GM12878 (cell line): Measurements from ENCODE around the gene PHACTR3. TPM values are rescaled to one million over a fixed set of nuclear protein-coding genes. Genes with fewer than 3 reads are reported as not detected.

Experiments
- ATAC-seq: fragments of 200-7000 bp; cut with Tn5 transposase; 3 replicates; pipeline ENCODE4 v1.9.1; 2020; ENCODE audit warnings: mild to moderate bottlenecking, moderate library complexity
- BruUV-seq: library from RNA; stranded (reverse); fragments of 400-500 nt; replicated peaks from 2 replicates; lab custom pipeline; 2021; lab: Mats Ljungman, UMichigan
- CTCF ChIA-PET: fragments of 300-600 bp; sonication (Branson Sonifier 250); formaldehyde crosslinking; extraction: SDS; loops from one replicate; lab custom pipeline; 2021; ENCODE audit warnings: inconsistent platforms; lab: Yijun Ruan, JAX
- POLR2A ChIA-PET: fragments of 350-600 bp; formaldehyde crosslinking; extraction: SDS; loops from one replicate; lab custom pipeline; 2021; ENCODE audit warnings: inconsistent platforms; lab: Charles Lee
- RAD21 ChIA-PET: fragments of 300-600 bp; sonication (Branson Sonifier 250); formaldehyde crosslinking; loops from one replicate; lab custom pipeline; 2023; ENCODE audit warnings: antibody characterized with exemption; ENCODE audit not compliant: unreplicated experiment; lab: Charles Lee
- SMC1A ChIA-PET: fragments of 300-600 bp; sonication (Branson Sonifier 250); formaldehyde crosslinking; loops from one replicate; lab custom pipeline; 2023; ENCODE audit not compliant: unreplicated experiment, uncharacterized antibody; lab: Charles Lee
- DNase-seq: peaks from one replicate; pipeline ENCODE4 v3.0.0-alpha.2; 2011; ENCODE audit warnings: low read depth, low spot score
- FAIRE-seq: peaks from 3 replicates; lab custom pipeline; 2011; peaks lifted over from hg19 to GRCh38; lab: Jason Lieb, UNC
- H2AFZ ChIP-seq: 2 replicates; pipeline ENCODE4 v1.6.0; 2011; ENCODE audit warnings: low read depth, low read length, control low read depth; ENCODE audit not compliant: control insufficient read depth
- H3K27ac ChIP-seq: 2 replicates; pipeline ENCODE4 v1.5.1; 2011; ENCODE audit warnings: control low read depth; ENCODE audit not compliant: control insufficient read depth, insufficient read depth
- H3K27me3 ChIP-seq, 2 experiments: replicated peaks in 1 of 2; 2 replicates each; pipeline versions ENCODE4 v1.6.0 to v1.6.1; 2011; ENCODE audit warnings: low read length in 1 of 2; ENCODE audit not compliant: control insufficient read depth in 2 of 2, insufficient read depth in 2 of 2
- H3K36me3 ChIP-seq, 2 experiments: 2 replicates each; pipeline ENCODE4 v1.5.1; 2011; ENCODE audit warnings: low read length in 1 of 2; ENCODE audit not compliant: control insufficient read depth in 2 of 2, insufficient read depth in 2 of 2
- H3K4me1 ChIP-seq: 2 replicates; pipeline ENCODE4 v1.6.1; 2011; ENCODE audit warnings: mild to moderate bottlenecking, low read length, moderate library complexity, mixed read lengths; ENCODE audit not compliant: control insufficient read depth, insufficient read depth
- H3K4me2 ChIP-seq: 2 replicates; pipeline ENCODE4 v1.6.0; 2011; ENCODE audit warnings: control low read depth; ENCODE audit not compliant: control insufficient read depth, insufficient read depth
- H3K4me3 ChIP-seq: fragments of 200-600 bp; sonication (generic); 2 replicates; pipeline ENCODE4 v1.5.1; 2016
- H3K79me2 ChIP-seq: 2 replicates; pipeline ENCODE4 v1.6.0; 2011; ENCODE audit warnings: low read length; ENCODE audit not compliant: control insufficient read depth, insufficient read depth
- H3K9ac ChIP-seq: 2 replicates; pipeline ENCODE4 v1.8.0; 2011; ENCODE audit warnings: low read length, control low read depth, mixed read lengths; ENCODE audit not compliant: control insufficient read depth, insufficient read depth
- H3K9me3 ChIP-seq: replicated peaks from 3 replicates; pipeline ENCODE4 v1.5.1; 2011; ENCODE audit warnings: mild to moderate bottlenecking, low read length; ENCODE audit not compliant: control insufficient read depth, insufficient read depth
- H4K20me1 ChIP-seq: 2 replicates; pipeline ENCODE4 v1.6.0; 2011; ENCODE audit not compliant: control insufficient read depth, insufficient read depth
- ATF7 ChIP-seq: fragments of 450-650 bp; IDR thresholded peaks from 2 replicates; pipeline ENCODE4 v1.6.1; 2016; ENCODE audit warnings: low read depth, mild to moderate bottlenecking
- BMI1 ChIP-seq: fragments of 450-650 bp; IDR thresholded peaks from 2 replicates; pipeline ENCODE4 v1.6.1; 2016; ENCODE audit warnings: mild to moderate bottlenecking, moderate library complexity, borderline replicate concordance
- FOS ChIP-seq: IDR thresholded peaks from 3 replicates; pipeline ENCODE4 v1.6.1; 2011; ENCODE audit warnings: borderline replicate concordance; ENCODE audit not compliant: insufficient read length; ENCODE audit errors: extremely low read depth
- JUND ChIP-seq: IDR thresholded peaks from 2 replicates; pipeline ENCODE4 v1.6.1; 2012; ENCODE audit warnings: low read depth, mild to moderate bottlenecking, low read length, improper control_type of control experiment, moderate library complexity
- KLF5 ChIP-seq: fragments of 450-650 bp; IDR thresholded peaks from 2 replicates; pipeline ENCODE4 v1.6.1; 2014; ENCODE audit warnings: mild to moderate bottlenecking; ENCODE audit not compliant: partially characterized antibody
- NR2C2 ChIP-seq: IDR thresholded peaks from 2 replicates; pipeline ENCODE4 v1.6.1; 2011; ENCODE audit warnings: borderline replicate concordance, low read depth; ENCODE audit not compliant: control insufficient read depth, insufficient read length
- NR2F1 ChIP-seq: fragments of 450-650 bp; conservative IDR thresholded peaks from 2 replicates; pipeline ENCODE4 v1.6.1; 2017; ENCODE audit warnings: mild to moderate bottlenecking
- POLR2AphosphoS5 ChIP-seq: IDR thresholded peaks from 2 replicates; pipeline ENCODE4 v1.6.1; 2011; ENCODE audit warnings: mild to moderate bottlenecking, low read length, inconsistent platforms
- SMARCA5 ChIP-seq: fragments of 450-650 bp; IDR thresholded peaks from 2 replicates; pipeline ENCODE4 v1.6.1; 2017; ENCODE audit warnings: mild to moderate bottlenecking
- SUPT20H ChIP-seq: IDR thresholded peaks from 2 replicates; pipeline ENCODE4 v1.6.1; 2011; ENCODE audit warnings: low read depth, mild to moderate bottlenecking, low read length, moderate library complexity, borderline replicate concordance; ENCODE audit not compliant: control insufficient read depth
- ZNF592 ChIP-seq: fragments of 450-650 bp; IDR thresholded peaks from 2 replicates; pipeline ENCODE4 v1.6.1; 2017; ENCODE audit warnings: mild to moderate bottlenecking, moderate library complexity
- WGBS: methylation state at CpG from one replicate; pipeline ENCODE4 v1.1.6; 2016; ENCODE audit warnings: low lambda C conversion rate; ENCODE audit not compliant: insufficient replicate concordance, insufficient coverage; ENCODE audit errors: missing lambda C conversion rate; 5-methylcytosine and 5-hydroxymethylcytosine counted together
- in situ Hi-C: fragments of 300-500 bp; cut with MboI; formaldehyde crosslinking; loops from 9 replicates; pipeline ENCODE4 v1.14.3; 2018; ENCODE audit warnings: mixed read lengths
- intact Hi-C: fragments of 100-400 bp; cut with micrococcal nuclease; formaldehyde crosslinking; loops from one replicate; pipeline ENCODE4 v1.14.2; 2022; ENCODE audit not compliant: unreplicated experiment
- polyA plus RNA-seq, 11 experiments: library from polyadenylated mRNA; depleted of rRNA in 4 of 11; unstranded in 6 of 11; stranded (reverse) in 5 of 11; fragments of >200 nt; fragmentation: Nextera tagmentation in 4 of 11; fragmentation: Illumina TruSeq in 1 of 11; extraction: Ambion mirVana in 4 of 11; extraction: Trizol in 1 of 11; gene quantifications; 1 replicate in 1 of 11; 2 replicates in 10 of 11; pipeline versions ENCODE4 v1.2.1 to v1.2.3, GENCODE V29; 2011 to 2016; ENCODE audit warnings: inconsistent platforms in 2 of 11, missing spikeins in 2 of 11, low read depth in 1 of 11
- total RNA-seq, 4 experiments: library from RNA; depleted of rRNA in 3 of 4; stranded (reverse); fragments of >200 nt in 3 of 4; fragmentation: Illumina TruSeq in 1 of 4; extraction: Trizol in 1 of 4; gene quantifications; 2 replicates each; pipeline versions ENCODE4 v1.2.1 to v1.2.3, GENCODE V29; 2013 to 2021
- TF ChIP-seq, protein P1 (sequence below): IDR thresholded peaks from 2 replicates; pipeline ENCODE4 v1.6.1; 2012; ENCODE audit warnings: mild to moderate bottlenecking, low read depth, low read length

PHACTR3 gene
- total and polyA plus RNA-seq, 10 of the 15 experiments (the other 5 are each of a cell fraction or from before 2014, with no cell fraction given): 0.17 to 2.7 (median 0.27) TPM; not detected in 1

DNA sequence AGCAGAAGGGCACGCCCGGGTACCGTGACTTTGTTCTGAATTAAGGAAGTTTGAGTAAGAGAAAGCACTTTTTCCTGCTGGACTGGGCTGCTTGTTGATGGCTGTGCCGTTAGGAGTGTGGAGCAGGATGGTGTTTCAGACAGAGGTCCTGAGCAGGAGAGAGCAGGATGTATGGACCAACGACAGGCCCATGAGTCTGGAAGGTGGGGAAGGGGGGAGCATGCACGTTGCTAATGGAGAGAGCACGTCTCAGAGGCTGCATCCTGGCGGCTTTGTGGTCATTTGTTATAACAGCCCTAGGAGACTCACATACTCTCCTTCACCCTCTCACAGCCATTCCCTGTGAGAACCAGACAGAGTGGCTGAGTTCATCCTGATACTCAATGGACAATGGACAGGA lies 56.8 kb downstream of the PHACTR3 start:
- ChIA-PET RAD21 (no interaction called here), POLR2A (no interaction called here), SMC1A (no interaction called here), CTCF (no interaction called here)
- H3K36me3 ChIP-seq: no peaks in the 10 kb centered on the region
- H3K27me3 ChIP-seq: no peaks in the 10 kb centered on the region
- in situ Hi-C loops: no loop called here
- DNase-seq (no peak), ATAC-seq (no peak), FAIRE-seq (no peak)
- no peak overlapping the region for H3K9ac ChIP-seq
- no peak overlapping the region for H3K4me2 ChIP-seq
- H3K9me3 ChIP-seq: no peaks in the 10 kb centered on the region
- intact Hi-C loops: no loop called here
- H3K4me1 ChIP-seq: no peaks in the 10 kb centered on the region
- no peaks in the 10 kb centered on the region for H4K20me1 ChIP-seq
- no peak overlapping the region for H2AFZ ChIP-seq
- TF ChIP-seq NR2F1 (no peak), ZNF592 (no peak), POLR2AphosphoS5 (no peak), SMARCA5 (no peak), KLF5 (no peak), ATF7 (no peak), JUND (no peak), BMI1 (no peak), NR2C2 (no peak), SUPT20H (no peak), FOS (no peak)
- TF ChIP-seq, protein P1, sequence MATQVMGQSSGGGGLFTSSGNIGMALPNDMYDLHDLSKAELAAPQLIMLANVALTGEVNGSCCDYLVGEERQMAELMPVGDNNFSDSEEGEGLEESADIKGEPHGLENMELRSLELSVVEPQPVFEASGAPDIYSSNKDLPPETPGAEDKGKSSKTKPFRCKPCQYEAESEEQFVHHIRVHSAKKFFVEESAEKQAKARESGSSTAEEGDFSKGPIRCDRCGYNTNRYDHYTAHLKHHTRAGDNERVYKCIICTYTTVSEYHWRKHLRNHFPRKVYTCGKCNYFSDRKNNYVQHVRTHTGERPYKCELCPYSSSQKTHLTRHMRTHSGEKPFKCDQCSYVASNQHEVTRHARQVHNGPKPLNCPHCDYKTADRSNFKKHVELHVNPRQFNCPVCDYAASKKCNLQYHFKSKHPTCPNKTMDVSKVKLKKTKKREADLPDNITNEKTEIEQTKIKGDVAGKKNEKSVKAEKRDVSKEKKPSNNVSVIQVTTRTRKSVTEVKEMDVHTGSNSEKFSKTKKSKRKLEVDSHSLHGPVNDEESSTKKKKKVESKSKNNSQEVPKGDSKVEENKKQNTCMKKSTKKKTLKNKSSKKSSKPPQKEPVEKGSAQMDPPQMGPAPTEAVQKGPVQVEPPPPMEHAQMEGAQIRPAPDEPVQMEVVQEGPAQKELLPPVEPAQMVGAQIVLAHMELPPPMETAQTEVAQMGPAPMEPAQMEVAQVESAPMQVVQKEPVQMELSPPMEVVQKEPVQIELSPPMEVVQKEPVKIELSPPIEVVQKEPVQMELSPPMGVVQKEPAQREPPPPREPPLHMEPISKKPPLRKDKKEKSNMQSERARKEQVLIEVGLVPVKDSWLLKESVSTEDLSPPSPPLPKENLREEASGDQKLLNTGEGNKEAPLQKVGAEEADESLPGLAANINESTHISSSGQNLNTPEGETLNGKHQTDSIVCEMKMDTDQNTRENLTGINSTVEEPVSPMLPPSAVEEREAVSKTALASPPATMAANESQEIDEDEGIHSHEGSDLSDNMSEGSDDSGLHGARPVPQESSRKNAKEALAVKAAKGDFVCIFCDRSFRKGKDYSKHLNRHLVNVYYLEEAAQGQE: no peak
- BruUV-seq: no TSS peak
- H3K4me3 ChIP-seq: no peak overlapping the region
- no peak overlapping the region for H3K27ac ChIP-seq
- H3K79me2 ChIP-seq: no peaks in the 10 kb centered on the region
- 24% methylated on average over 8 of the region's 8 CpGs for WGBS
